Astrocyte (in vitro differentiated cells and primary cell): ENCODE measurements around the gene ATP2B2.

Experiments used
- CTCF ChIP-seq: IDR thresholded peaks from 2 replicates; pipeline ENCODE4 v1.5.1; 2011; ENCODE audit warnings: low read depth, mild to moderate bottlenecking, inconsistent platforms, low read length, moderate library complexity; ENCODE audit not compliant: insufficient read depth
- EZH2 ChIP-seq: IDR thresholded peaks from 2 replicates; pipeline ENCODE4 v1.6.1; 2012; ENCODE audit warnings: mild to moderate bottlenecking, low read length, inconsistent platforms; ENCODE audit not compliant: insufficient read depth

- no peak for TF ChIP-seq CTCF
- TF ChIP-seq EZH2, result no peak
Observed at GRCh38 chr3:10532939-10533736, 27.8 kb upstream of the ATP2B2 start.
